ENCODE results near the gene CACNA1D.

DNA sequence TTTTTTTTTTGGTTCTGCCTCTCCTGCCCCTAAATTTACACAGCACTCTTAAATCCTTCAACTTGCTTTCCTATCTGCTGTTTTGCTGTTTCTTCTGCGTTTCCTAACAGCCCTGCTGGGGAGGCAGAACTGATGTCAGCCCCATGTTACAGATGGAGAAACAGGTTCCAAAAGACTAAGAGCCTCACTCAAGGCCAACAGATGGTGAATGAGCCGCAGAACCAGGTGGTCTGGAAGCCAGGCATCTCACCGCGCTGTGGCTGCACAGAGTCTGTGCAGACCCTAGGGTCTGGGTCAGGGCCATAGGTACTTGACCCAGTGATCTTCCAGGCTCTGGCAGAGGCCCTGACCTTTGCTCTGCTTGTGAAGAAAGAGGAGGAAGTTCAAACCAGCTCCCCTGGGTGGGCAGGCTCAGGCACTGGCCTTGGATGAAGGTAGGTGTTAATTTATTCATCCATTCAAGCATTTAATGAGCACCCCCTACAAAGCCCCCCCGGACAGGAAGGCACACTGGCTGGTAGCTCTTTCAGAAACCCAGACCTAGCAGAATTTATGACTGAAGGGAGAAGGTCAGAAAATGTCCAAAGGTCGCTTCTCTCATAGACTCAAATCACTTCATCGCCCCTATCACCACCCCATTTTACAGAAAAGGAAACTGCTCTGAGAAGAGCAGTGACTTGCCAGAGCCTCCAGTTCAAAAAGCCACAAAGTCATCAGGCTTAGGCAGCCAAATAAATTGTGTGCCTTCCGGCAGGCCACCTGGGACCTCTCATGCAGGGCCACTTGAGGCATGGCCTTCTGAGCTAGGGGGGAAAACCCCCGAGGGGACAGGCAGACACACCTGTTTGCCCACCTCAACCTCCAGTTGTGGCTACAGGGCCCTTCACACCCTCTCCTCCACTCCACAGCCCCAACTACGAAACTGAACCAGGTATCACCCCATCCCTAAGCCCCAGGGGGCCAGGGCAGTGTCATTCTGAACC lies 349.1 kb downstream of the CACNA1D start:
- TF ChIP-seq POLR2AphosphoS5 (IDR thresholded peaks at IDR 0.05; ENCODE audit: low read depth, low read length) (no peak), POLR2A (IDR thresholded peaks at IDR 0.05; ENCODE audit: low read depth, low read length) (no peak)

Measured in GM12892 (cell line).